GM18907 (cell line): ENCODE results near the gene LDB3.

Experiments
- ATAC-seq: cut with Tn5 transposase; IDR thresholded peaks from one replicate; pipeline ENCODE4 v1.9.1; 2021; ENCODE audit warnings: mild to moderate bottlenecking, moderate library complexity; ENCODE audit not compliant: unreplicated experiment

LDB3 gene

DNA sequence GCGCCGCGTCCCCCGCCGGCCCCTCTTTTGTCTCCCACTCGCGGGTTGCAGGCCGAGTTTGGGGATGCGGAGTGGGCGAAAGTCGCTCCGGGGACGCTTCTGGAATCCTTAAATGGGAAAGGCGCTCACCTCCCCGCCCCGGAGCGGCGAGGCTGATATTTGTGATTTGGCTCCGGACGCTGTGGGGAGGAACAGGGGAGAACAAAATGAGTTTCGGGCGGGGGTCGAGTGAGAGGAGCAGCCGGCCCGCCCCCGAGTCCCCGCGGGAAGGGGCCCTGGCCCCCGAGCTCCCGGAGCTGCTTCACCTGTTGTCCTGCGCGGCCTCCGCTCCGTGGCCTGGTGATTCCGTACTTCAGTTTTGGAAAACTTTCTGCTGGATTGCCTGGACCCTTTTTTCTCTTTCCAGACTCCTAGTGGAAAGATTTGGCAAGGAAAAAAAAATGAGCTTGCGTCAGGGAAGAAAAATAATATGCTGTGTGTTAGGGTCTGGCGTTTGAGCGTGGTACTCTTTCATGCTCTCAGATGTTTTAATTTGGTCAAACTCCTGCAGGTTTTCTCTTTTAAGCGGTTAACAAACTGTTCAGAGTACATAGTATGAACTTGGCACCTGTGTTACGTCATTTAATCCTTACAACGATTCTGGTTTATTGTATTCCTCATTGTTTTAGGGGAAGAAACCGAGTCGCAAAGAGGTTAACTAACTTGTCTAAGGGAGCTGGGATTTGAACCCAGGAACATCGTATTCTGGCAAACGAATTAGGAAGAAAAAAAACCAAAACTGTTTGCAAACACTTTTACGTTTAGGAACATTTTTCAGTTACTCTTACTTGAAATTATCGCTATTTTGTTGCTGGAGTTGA lies 89.0 kb downstream of the LDB3 start:
- peak; percentile 7 for ATAC-seq

DNA sequence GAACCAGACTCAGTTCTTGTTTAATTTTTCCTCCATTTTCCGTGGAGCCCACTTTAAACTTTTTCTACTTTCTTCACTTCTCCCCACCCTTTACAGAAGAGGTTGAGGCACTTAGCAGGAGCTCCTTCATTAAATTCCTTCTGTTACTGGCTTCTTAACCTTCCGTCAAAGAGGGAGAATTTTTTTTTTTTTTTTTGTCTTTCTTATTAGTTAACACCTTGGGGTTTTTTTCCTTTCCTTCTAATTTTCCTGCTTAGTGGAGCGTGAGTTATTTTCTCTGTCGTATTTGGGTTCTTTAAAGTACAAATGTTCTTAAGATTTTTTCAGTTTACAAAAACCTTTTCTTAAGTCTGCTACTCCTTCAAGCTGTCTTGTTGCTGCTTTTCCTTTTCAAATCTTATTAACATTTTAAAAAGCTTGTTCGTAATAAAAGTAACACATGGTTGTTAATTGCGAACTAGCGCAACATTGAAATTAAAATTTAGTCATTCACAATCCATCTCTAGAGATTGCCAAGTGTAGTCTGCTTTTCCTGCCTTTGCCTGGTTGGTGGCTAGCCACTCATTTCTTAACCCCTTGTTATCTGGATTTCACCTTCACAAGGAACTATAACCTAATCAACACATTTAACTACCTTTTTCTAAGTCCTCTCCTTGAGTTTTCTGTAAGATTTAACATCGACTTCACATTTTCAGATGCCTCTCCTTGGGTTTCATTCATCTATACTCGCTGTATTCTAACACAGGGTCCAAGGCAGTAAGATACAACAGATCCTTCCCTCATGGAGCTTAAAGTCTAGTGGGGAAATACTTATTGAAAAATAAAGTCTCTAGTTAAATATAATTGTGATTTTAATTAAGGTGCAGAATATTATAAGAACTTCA lies 90.1 kb downstream of the LDB3 start:
- ATAC-seq: no peak

DNA sequence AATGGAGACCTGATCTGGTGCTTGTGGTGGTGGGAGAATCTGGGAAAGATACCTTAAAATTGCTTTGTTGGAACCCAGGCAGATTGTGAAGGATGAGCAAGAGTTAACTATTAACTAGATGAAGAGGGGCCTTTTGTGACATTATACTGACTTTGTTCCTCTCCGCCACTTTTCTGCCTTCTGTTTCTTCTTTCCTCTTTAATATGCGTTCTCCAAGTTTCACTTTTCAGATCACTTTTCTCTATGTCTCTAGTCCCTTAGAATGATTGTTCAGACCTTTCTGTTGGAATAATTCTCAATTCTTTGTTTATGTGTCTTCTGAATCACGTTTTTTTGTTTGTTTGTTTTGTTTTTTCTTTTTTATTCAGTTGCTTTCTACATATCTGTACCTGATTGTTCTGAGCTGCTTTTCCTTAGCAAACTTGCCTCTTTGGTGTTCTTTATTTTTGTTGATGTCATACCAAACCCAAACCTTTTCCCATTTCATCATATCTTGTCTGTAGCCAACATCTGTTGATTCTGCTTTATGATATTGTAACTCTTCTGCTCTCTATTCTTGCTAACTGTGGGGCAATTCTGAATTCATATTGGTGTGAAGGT lies 90.9 kb downstream of the LDB3 start:
- ATAC-seq: no peak

DNA sequence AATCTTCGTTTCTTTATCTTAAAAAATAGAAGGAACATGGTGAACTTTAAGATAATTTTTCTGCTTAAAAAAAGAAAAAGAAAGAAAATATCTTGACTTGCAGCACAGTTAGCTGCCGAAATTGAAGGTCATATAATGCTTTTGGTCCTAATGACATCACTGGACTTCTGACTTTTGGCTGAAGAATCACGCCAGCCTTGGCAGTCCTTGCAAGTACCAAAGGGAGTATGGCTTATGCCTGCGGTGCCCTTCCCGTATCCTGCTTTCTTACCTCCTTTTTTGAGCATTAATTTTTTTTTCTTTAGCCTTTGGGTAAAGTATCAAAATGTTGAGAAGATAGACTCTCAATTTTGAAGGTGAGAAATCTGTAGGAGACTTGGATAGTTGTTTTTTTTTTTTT lies 95.1 kb downstream of the LDB3 start:
- ATAC-seq: no peak

DNA sequence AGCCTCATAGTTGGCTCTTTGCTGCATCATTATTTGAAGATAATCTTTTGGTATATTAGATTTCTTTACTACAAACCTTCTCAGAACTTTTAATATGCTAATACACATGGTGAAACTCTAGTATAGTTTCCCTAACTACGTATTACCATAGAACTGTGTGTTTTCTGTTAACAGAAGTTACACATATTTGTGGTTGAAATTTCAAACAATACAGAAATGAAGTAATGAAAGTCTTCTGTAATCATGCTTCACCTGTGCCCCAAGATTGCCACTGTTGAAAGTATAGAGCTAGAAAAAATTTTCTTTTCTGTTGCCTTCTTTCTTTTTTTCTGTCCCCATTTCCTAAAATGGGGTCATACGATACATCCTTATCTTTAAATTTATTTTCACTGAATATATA lies 97.2 kb downstream of the LDB3 start:
- ATAC-seq: no peak

DNA sequence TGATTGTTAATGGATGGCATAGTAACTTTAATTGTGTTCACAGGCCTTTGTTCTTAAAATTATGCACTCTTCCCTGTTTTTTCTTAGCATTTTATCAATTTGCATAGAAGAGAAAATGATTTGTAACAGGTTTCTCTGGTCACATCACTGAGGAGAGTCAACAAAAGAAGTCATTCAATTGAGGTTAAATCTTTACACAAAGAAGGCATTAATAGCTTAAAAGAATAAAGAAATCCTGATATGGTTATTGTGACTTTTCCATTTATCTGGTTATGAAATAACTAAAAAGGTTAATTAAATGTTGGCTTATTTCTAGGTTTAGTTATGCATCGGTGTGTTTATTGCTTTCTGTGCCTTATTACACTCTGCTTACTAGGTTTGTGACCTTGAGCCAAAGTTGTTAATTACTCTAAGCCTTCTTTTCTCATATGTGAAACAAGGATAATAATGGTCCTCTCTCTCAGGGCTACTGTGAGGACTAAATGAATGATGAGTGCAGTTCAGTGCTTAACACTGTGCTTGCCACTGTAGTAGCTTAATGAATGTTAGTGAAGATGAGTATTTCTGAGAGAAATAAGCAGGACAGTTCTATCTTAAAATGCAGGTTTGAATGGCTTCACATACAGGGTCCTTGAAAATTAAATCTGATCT lies 100.2 kb downstream of the LDB3 start:
- ATAC-seq: no peak

DNA sequence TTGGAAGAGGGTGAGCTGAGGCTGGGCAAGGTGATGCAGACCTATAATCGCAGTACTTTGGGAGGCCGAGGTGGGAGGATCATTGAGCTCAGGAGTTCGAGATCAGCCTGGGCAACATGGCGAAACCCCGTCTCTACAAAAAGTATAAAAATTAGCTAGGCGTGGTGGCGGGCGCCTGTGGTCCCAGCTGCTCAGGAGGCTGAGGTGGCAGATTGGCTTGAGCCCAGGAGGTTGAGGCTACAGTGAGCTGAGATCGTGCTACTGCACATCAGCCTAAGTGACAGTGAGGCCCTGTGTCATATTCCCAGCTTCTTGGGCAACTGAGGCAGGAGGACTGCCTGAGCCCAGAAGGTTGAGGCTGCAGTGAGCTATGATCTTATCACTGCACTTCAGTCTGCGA lies 101.7 kb downstream of the LDB3 start:
- no peak for ATAC-seq

DNA sequence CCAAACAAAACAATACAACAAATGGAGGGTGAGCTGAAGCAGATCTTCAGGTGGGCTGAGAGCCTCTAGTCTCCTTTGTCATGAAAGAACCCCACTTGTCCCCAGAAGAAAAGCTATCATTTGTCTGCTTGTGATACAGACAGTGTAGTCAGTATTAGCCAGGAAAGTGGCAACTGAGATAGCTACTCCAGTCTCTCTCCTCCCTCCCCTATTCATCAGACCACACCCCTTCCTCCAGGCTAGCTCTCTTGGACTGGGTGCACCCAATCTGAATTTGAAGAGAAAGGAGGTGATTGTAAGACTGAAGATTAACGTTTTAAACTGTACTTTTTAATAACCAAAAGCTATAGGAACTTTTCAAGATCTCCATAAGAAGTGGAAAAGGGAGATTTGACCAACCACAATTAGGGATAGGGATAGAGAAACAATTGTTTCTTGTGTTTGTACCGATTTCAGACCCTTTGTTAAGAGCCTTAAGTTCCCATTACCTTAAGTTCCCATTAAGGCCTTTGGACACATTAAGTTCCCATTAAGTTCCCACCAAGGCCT lies 102.2 kb downstream of the LDB3 start:
- peak; percentile 43 for ATAC-seq

DNA sequence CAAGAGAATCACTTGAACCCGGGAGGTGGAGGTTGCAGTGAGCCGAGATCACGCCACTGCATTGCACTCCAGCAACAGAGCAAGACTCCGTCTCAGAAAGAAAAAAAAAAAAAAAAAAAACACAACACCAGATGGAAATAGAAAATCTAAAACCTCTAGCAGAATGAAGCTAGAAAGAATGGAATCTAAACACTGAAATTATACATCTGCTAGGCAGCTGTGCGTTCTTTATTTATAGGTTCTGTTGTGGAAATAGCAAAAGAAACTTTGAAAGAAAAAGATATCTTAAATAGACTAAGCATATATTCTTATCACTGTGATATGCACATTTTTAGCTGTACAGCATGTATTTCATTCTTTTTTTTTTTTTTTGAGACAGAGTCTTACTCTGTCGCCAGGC lies 105.2 kb downstream of the LDB3 start:
- ATAC-seq: no peak

DNA sequence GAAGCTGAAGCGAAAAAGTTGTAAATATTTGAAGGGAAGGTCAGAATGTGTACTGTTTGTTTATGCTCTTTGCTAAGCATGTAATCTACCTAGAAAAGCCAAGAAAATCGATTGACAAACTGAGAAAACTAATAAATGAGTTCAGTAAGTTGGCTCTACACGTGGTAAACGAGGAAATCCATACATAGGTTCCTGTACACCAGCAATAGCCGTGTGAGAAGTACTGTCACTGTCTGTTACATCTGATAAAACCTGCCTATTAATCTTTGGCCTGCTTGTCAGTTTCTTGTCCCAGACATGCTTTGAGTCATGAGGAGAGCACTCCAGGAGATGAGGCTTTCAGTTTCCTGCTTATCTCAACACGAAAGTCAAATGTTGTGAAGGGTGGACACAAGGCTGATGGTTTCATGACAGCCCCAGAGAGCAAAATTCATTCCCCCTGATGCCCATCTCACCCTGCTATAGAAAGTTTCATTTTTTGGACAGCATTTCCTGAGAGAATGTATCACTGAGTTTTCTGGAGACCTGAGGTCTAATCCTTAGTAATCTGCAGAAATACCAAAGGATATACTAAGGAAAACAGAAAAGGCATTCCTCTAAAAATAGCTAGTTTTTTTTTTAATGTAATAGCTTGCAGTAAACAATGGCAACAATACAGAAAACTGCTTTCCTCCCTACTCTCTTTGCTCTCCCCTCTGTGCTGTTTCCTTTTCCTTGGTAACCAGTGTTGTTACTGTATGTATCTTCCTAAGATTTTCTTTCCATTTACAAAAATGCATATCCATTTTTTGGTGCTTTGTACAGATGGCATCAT lies 107.0 kb downstream of the LDB3 start:
- ATAC-seq: peak; percentile 77

DNA sequence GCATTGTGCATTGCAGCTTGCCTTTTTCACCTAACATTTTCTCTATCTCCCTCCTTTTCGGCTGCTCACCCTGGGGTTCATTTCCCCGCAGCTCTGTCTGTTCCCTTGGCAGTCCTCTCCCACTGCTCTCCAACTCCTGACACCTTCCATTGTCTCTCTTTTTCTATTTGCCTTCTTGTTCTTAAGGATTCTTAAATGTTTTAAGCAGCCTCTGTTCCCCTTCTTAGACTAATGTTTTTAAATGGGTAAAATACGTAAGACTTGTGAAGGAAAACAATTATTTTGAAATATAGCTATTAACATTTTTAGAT lies 107.5 kb downstream of the LDB3 start:
- no peak for ATAC-seq

DNA sequence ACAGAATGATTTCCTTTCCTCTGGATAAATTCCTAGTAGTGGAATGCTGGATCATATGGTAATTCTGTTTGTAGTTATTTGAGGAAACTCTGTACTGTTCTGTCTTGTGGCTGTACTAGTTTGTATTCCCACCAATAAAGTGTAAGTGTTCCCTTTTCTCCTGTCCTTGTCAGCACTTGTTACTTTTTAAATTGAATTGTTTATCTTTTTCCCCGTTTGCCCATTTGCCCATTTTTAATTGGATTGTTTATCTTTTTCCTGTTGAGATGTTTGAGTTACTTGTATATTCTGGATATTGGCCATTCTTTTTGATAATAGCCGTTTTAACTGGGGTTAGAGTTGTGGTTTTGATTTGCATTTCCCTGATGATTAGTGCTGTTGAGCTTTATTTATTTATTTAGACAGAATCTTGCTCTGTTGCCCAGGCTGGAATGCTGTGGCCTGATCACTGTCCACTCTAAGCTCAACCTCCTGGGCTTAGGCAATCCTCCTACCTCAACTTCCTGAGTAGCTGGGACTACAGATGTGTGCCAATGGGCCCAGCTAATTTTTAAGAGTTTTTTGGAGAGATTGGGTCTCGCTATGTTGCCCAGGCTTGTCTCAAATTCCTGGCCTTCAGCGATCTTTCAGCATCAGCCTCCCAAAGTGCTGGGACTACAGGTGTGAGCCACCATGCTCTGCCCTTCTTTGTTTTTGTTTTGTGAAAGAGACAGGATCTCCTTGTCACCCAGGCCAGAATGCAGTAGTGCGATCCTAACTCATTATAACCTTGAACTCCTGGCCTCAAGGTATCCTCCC lies 111.1 kb downstream of the LDB3 start:
- no peak for ATAC-seq

DNA sequence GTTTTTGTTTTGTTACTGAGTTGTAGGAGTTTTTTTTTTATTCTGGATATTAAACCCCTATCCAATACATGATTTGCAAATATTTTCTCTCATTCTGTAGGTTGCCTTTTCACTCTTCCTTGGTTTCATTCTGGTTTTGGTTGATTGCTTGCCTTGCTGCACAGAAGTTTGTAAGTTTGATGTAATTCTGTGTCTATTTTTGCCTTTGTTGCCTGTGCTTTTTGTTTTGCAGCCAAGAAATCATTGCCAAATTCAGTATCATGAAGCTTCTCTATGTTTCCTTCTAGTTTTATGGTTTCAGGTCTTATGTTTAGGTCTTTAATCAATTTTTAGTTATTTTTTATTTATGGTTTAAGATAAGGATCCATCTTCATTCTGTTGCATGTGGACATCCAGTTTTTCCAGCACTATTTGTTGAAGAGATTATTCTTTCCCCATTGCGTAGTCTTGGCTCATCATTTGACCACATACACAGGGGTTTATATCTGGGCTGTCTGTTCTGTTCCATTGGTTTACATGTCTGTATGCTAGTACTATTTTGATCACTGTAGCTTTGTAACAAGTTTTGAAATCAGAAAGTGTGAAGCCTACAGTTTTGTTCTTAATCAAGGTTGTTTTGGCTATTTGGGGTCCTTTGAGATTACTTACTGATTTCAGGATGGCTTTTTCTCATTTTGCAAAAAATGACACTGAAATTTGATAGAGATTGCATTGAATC lies 114.5 kb downstream of the LDB3 start:
- ATAC-seq: peak; percentile 55

DNA sequence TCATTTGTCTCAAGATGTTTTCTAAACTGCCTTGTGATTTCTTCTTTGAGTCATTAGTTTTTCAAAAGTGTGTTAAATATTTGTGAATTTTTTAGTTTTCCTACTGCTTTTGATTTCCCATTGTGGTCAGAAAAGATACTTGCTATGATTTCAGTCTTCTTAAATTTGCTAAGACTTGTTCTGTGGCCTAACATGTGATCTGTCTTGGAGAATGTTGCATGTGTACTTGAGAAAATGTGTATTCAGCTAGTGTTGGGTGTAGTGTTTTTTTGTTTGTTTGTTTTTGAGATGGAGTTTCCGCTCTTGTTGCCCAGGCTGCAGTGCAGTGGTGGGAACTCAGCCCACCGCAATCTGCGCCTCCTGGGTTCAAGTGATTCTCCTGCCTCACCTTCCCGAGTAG lies 116.7 kb downstream of the LDB3 start:
- ATAC-seq: no peak
